ENCODE measurements around the gene AURKB. TPM values are rescaled to one million over a fixed set of nuclear protein-coding genes. Genes with fewer than 3 reads are reported as not detected.
A peak's percentile ranks its signal among the peaks of the same experiment; 100 is the strongest.

AURKB gene
- total and polyA plus RNA-seq, 2 of the 13 experiments (the other 11 are each of a cell fraction or from before 2014, with no cell fraction given): 29.5 to 75.3 TPM

GRCh38 chr17:8173056-8173870 is 37.1 kb downstream of the AURKB start (continued):
- TF ChIP-seq DMTF1 (CRISPR knock-in tag; IDR thresholded peaks at IDR 0.05) (no peak), GTF2F1 (IDR thresholded peaks at IDR 0.05; ENCODE audit: low read length) (peak; percentile 100), ZNF557 (CRISPR knock-in tag; IDR thresholded peaks at IDR 0.05) (peak; percentile 99), MEIS1 (CRISPR knock-in tag; IDR thresholded peaks at IDR 0.05; ENCODE audit: borderline replicate concordance) (no peak; the same call in 1 of the 2 replicates), MYC (CRISPR knock-in tag; IDR thresholded peaks at IDR 0.05; ENCODE audit: borderline replicate concordance) (peak; percentile 49; the same call in 1 of the 2 replicates), ZFP62 (CRISPR knock-in tag; IDR thresholded peaks at IDR 0.05) (peak; percentile 97; the same call in 1 of the 2 replicates), DZIP1 (CRISPR knock-in tag; IDR thresholded peaks at IDR 0.05) (no peak), PHF20 (CRISPR knock-in tag; IDR thresholded peaks at IDR 0.05) (no peak; the same call in 1 of the 2 replicates), NR2F2 (IDR thresholded peaks at IDR 0.05; ENCODE audit: borderline replicate concordance, low read depth) (peak; percentile 88), NBN (conservative IDR thresholded peaks at IDR 0.05) (no peak), NCOR1 (IDR thresholded peaks at IDR 0.05; ENCODE audit: borderline replicate concordance, low read length) (peak; percentile 67; the same call in 1 of the 2 replicates), PLSCR1 (CRISPR knock-in tag; IDR thresholded peaks at IDR 0.05; ENCODE audit: borderline replicate concordance) (no peak), TBX2 (CRISPR knock-in tag; IDR thresholded peaks at IDR 0.05; ENCODE audit: borderline replicate concordance) (peak; percentile 87), CBX5 (CRISPR knock-in tag; IDR thresholded peaks at IDR 0.05; ENCODE audit: borderline replicate concordance) (peak; percentile 92), KDM4B (CRISPR knock-in tag; IDR thresholded peaks at IDR 0.05) (peak; percentile 86), ZBTB20 (CRISPR knock-in tag; IDR thresholded peaks at IDR 0.05; ENCODE audit: borderline replicate concordance, low read depth) (peak; percentile 92), AGO2 (optimal IDR thresholded peaks at IDR 0.05; ENCODE audit: low read depth, low read length) (no peak), RARA (CRISPR knock-in tag; IDR thresholded peaks at IDR 0.05) (peak; percentile 81)
- TF ChIP-seq, protein P1, sequence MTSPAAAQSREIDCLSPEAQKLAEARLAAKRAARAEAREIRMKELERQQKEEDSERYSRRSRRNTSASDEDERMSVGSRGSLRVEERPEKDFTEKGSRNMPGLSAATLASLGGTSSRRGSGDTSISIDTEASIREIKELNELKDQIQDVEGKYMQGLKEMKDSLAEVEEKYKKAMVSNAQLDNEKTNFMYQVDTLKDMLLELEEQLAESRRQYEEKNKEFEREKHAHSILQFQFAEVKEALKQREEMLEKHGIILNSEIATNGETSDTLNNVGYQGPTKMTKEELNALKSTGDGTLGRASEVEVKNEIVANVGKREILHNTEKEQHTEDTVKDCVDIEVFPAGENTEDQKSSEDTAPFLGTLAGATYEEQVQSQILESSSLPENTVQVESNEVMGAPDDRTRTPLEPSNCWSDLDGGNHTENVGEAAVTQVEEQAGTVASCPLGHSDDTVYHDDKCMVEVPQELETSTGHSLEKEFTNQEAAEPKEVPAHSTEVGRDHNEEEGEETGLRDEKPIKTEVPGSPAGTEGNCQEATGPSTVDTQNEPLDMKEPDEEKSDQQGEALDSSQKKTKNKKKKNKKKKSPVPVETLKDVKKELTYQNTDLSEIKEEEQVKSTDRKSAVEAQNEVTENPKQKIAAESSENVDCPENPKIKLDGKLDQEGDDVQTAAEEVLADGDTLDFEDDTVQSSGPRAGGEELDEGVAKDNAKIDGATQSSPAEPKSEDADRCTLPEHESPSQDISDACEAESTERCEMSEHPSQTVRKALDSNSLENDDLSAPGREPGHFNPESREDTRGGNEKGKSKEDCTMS (CRISPR knock-in tag; conservative IDR thresholded peaks at IDR 0.05): peak; percentile 94; the same call in 1 of the 2 replicates

Measured in HepG2 (cell line).